ENCODE results near the gene CORO2A. TPM values are rescaled to one million over a fixed set of nuclear protein-coding genes. Genes with fewer than 3 reads are reported as not detected.

Gene CORO2A
- total and polyA plus RNA-seq, 2 of the 13 experiments (the other 11 are each of a cell fraction or from before 2014, with no cell fraction given): 14.4 to 15.3 TPM

DNA sequence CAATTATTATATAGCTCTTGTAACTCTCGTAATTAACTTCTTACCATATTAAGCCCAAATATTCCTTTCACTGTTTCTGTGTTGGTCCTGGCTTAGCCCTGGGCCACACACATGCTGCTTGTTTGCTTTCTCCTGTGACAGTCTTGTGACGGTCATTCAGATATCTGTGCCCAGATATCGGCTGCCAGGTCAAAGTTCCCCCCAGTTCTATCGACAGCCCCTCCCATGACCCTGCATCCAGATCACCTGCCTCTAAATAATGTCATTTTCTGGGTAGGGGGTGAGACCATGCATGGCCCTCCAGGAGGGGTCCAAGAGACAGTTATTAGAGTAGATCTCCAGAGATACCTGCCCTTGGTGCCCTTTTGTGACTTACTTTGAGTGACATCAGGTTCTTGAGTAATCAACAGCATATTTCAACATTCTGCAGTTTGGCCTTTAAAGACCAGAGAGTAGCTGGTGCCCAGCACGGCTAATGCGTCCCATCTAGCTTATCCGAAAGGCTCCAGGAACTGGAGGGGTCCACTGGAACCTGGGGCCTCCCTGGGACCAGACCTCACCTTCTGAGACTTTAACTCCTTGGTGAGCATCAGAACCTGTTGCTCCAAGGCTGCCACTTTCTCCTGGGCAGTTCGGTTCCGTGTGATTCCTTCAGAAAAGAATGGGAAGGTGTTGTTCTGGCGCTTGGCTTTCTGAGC lies 36.1 kb upstream of the CORO2A start (continued):
- no peak for TF ChIP-seq EHMT2 (IDR thresholded peaks at IDR 0.05; ENCODE audit: borderline replicate concordance, low read depth, low read length)
- TF ChIP-seq ZNF713 (CRISPR knock-in tag; IDR thresholded peaks at IDR 0.05): no peak
- TF ChIP-seq SIN3B (IDR thresholded peaks at IDR 0.05; ENCODE audit: low read length): no peak
- TF ChIP-seq NR1H2 (CRISPR knock-in tag; IDR thresholded peaks at IDR 0.05; ENCODE audit: borderline replicate concordance, low read depth): no peak
- no peak for TF ChIP-seq SMAD3 (CRISPR knock-in tag; IDR thresholded peaks at IDR 0.05)
- no peak for TF ChIP-seq ZNF235 (CRISPR knock-in tag; IDR thresholded peaks at IDR 0.05; ENCODE audit: borderline replicate concordance)
- TF ChIP-seq NFIC (IDR thresholded peaks at IDR 0.05; ENCODE audit: low read length): no peak
- TF ChIP-seq MAFF (IDR thresholded peaks at IDR 0.05; ENCODE audit: low read depth, low read length): no peak
- no peak for TF ChIP-seq CENPX (CRISPR knock-in tag; IDR thresholded peaks at IDR 0.05)
- no peak for TF ChIP-seq TOE1 (CRISPR knock-in tag; IDR thresholded peaks at IDR 0.05)
- no peak for TF ChIP-seq KDM4B (CRISPR knock-in tag; IDR thresholded peaks at IDR 0.05)
- TF ChIP-seq, protein P1, sequence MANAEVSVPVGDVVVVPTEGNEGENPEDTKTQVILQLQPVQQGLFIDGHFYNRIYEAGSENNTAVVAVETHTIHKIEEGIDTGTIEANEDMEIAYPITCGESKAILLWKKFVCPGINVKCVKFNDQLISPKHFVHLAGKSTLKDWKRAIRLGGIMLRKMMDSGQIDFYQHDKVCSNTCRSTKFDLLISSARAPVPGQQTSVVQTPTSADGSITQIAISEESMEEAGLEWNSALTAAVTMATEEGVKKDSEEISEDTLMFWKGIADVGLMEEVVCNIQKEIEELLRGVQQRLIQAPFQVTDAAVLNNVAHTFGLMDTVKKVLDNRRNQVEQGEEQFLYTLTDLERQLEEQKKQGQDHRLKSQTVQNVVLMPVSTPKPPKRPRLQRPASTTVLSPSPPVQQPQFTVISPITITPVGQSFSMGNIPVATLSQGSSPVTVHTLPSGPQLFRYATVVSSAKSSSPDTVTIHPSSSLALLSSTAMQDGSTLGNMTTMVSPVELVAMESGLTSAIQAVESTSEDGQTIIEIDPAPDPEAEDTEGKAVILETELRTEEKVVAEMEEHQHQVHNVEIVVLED (CRISPR knock-in tag; IDR thresholded peaks at IDR 0.05; ENCODE audit: borderline replicate concordance): no peak
- 0 out of 2 replicates have a peak, but pooled peaks have one; percentile 45 for TF ChIP-seq CHD4 (IDR thresholded peaks at IDR 0.05; ENCODE audit: borderline replicate concordance, low read length)
- no peak for TF ChIP-seq ZNF850 (CRISPR knock-in tag; conservative IDR thresholded peaks at IDR 0.05)
- TF ChIP-seq ZNF564 (CRISPR knock-in tag; IDR thresholded peaks at IDR 0.05): no peak
- TF ChIP-seq, protein P2, sequence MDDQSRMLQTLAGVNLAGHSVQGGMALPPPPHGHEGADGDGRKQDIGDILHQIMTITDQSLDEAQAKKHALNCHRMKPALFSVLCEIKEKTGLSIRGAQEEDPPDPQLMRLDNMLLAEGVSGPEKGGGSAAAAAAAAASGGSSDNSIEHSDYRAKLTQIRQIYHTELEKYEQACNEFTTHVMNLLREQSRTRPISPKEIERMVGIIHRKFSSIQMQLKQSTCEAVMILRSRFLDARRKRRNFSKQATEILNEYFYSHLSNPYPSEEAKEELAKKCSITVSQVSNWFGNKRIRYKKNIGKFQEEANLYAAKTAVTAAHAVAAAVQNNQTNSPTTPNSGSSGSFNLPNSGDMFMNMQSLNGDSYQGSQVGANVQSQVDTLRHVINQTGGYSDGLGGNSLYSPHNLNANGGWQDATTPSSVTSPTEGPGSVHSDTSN (CRISPR knock-in tag; IDR thresholded peaks at IDR 0.05; ENCODE audit: borderline replicate concordance): no peak
- no peak for TF ChIP-seq ZSCAN29 (CRISPR knock-in tag; conservative IDR thresholded peaks at IDR 0.05)
- TF ChIP-seq POLR2AphosphoS2 (IDR thresholded peaks at IDR 0.05; ENCODE audit: low read depth, low read length): no peak
- TF ChIP-seq, protein P3, sequence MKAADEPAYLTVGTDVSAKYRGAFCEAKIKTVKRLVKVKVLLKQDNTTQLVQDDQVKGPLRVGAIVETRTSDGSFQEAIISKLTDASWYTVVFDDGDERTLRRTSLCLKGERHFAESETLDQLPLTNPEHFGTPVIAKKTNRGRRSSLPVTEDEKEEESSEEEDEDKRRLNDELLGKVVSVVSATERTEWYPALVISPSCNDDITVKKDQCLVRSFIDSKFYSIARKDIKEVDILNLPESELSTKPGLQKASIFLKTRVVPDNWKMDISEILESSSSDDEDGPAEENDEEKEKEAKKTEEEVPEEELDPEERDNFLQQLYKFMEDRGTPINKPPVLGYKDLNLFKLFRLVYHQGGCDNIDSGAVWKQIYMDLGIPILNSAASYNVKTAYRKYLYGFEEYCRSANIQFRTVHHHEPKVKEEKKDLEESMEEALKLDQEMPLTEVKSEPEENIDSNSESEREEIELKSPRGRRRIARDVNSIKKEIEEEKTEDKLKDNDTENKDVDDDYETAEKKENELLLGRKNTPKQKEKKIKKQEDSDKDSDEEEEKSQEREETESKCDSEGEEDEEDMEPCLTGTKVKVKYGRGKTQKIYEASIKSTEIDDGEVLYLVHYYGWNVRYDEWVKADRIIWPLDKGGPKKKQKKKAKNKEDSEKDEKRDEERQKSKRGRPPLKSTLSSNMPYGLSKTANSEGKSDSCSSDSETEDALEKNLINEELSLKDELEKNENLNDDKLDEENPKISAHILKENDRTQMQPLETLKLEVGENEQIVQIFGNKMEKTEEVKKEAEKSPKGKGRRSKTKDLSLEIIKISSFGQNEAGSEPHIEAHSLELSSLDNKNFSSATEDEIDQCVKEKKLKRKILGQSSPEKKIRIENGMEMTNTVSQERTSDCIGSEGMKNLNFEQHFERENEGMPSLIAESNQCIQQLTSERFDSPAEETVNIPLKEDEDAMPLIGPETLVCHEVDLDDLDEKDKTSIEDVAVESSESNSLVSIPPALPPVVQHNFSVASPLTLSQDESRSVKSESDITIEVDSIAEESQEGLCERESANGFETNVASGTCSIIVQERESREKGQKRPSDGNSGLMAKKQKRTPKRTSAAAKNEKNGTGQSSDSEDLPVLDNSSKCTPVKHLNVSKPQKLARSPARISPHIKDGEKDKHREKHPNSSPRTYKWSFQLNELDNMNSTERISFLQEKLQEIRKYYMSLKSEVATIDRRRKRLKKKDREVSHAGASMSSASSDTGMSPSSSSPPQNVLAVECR (CRISPR knock-in tag; IDR thresholded peaks at IDR 0.05; ENCODE audit: borderline replicate concordance): peak; percentile 43; the same call in 1 of the 2 replicates
- TF ChIP-seq NFE2 (CRISPR knock-in tag; IDR thresholded peaks at IDR 0.05): no peak
- no peak for TF ChIP-seq REPIN1 (CRISPR knock-in tag; IDR thresholded peaks at IDR 0.05; ENCODE audit: borderline replicate concordance, low read depth)
- no peak for TF ChIP-seq ZNF766 (CRISPR knock-in tag; IDR thresholded peaks at IDR 0.05; ENCODE audit: borderline replicate concordance)
- no peak for TF ChIP-seq MATR3 (CRISPR knock-in tag; IDR thresholded peaks at IDR 0.05)
- TF ChIP-seq FOXK1 (CRISPR knock-in tag; IDR thresholded peaks at IDR 0.05; ENCODE audit: borderline replicate concordance, low read depth): no peak

Data from HepG2 (cell line).